NCI-H345 treated with DMSO at 0.1 percent for 48 hours (cell line): ENCODE data around the gene KRTAP5-6.

Experiments used
- DNase-seq: peaks from one replicate; lab custom pipeline; 2025; ENCODE audit not compliant: unreplicated experiment; lab: John Stamatoyannopoulos, UW

KRTAP5-6 gene

GRCh38 chr11:1696608-1697570, at the start of gene KRTAP5-6:
KRTAP5-6 (plus strand) TSS chr11:1697195; CDS start chr11:1697246, 51 bp downstream.
- DNase-seq: no peak

GRCh38 chr11:1647901-1648652, 48.9 kb upstream of the KRTAP5-6 start:
- DNase-seq: no peak

- no peak for DNase-seq
Measured at GRCh38 chr11:1648653-1649420, 48.2 kb upstream of the KRTAP5-6 start.

- no peak for DNase-seq
Measured at GRCh38 chr11:1650034-1650917, 46.7 kb upstream of the KRTAP5-6 start.

GRCh38 chr11:1650918-1651262, 46.1 kb upstream of the KRTAP5-6 start:
- DNase-seq: no peak

GRCh38 chr11:1651411-1651980, 45.5 kb upstream of the KRTAP5-6 start:
- DNase-seq: no peak

GRCh38 chr11:1652026-1652425, 45.0 kb upstream of the KRTAP5-6 start:
- no peak for DNase-seq

- DNase-seq: no peak
Measured at GRCh38 chr11:1652442-1652770, 44.6 kb upstream of the KRTAP5-6 start.

GRCh38 chr11:1652771-1653540, 44.0 kb upstream of the KRTAP5-6 start:
- no peak for DNase-seq

GRCh38 chr11:1653541-1654387, 43.2 kb upstream of the KRTAP5-6 start:
- DNase-seq: no peak

GRCh38 chr11:1654388-1655167, 42.4 kb upstream of the KRTAP5-6 start:
- DNase-seq: no peak

GRCh38 chr11:1655168-1656060, 41.6 kb upstream of the KRTAP5-6 start:
- DNase-seq: no peak

- no peak for DNase-seq
Measured at GRCh38 chr11:1656061-1656441, 40.9 kb upstream of the KRTAP5-6 start.

- no peak for DNase-seq
Measured at GRCh38 chr11:1656670-1657069, 40.3 kb upstream of the KRTAP5-6 start.

- DNase-seq: no peak
Measured at GRCh38 chr11:1659506-1659905, 37.5 kb upstream of the KRTAP5-6 start.

- DNase-seq: no peak
Measured at GRCh38 chr11:1660111-1660867, 36.7 kb upstream of the KRTAP5-6 start.
